Keratinocyte (primary cell): ENCODE results near the gene ZBTB21. TPM values are rescaled to one million over a fixed set of nuclear protein-coding genes. Genes with fewer than 3 reads are reported as not detected.

Source experiments
- DNase-seq: peaks from one replicate; pipeline ENCODE4 v3.0.0-alpha.2; 2011; ENCODE audit warnings: low read depth, missing footprints, low spot score
- FAIRE-seq: peaks from 2 replicates; lab custom pipeline; 2011; peaks lifted over from hg19 to GRCh38; lab: Jason Lieb, UNC
- H2AFZ ChIP-seq: 2 replicates; pipeline ENCODE4 v1.6.0; 2012; ENCODE audit warnings: low read length, control low read depth, inconsistent platforms; ENCODE audit not compliant: control insufficient read depth
- H3K27ac ChIP-seq: 2 replicates; pipeline ENCODE4 v1.5.1; 2011; ENCODE audit warnings: low read length; ENCODE audit not compliant: control insufficient read depth, insufficient read depth
- H3K27me3 ChIP-seq: 3 replicates; pipeline ENCODE4 v1.6.0; 2011; ENCODE audit warnings: low read length; ENCODE audit not compliant: control insufficient read depth, insufficient read depth; ENCODE audit errors: extremely low read depth
- H3K36me3 ChIP-seq, 2 experiments: 2 replicates in 1 of 2; 3 replicates in 1 of 2; pipeline ENCODE4 v1.5.1; 2011; ENCODE audit warnings: low read length in 2 of 2, mild to moderate bottlenecking in 1 of 2; ENCODE audit not compliant: control insufficient read depth in 2 of 2, insufficient read depth in 2 of 2; ENCODE audit errors: extremely low read depth in 1 of 2
- H3K4me1 ChIP-seq: 3 replicates; pipeline ENCODE4 v1.5.1; 2011; ENCODE audit warnings: low read length; ENCODE audit not compliant: control insufficient read depth, insufficient read depth; ENCODE audit errors: extremely low read depth
- H3K4me2 ChIP-seq: 3 replicates; pipeline ENCODE4 v1.6.0; 2011; ENCODE audit warnings: low read depth, low read length; ENCODE audit not compliant: control insufficient read depth, insufficient read depth; ENCODE audit errors: extremely low read depth
- H3K4me3 ChIP-seq, 3 experiments: fragments of 200-600 bp in 1 of 3; sonication (generic) in 1 of 3; 2 replicates in 2 of 3; 3 replicates in 1 of 3; pipeline ENCODE4 v1.5.1; 2011 to 2016; ENCODE audit warnings: low read length in 3 of 3, mild to moderate bottlenecking in 3 of 3, control low read depth in 2 of 3, inconsistent platforms in 1 of 3, low read depth in 1 of 3, mixed read lengths in 1 of 3, mixed run types in 1 of 3, moderate library complexity in 1 of 3; ENCODE audit not compliant: control insufficient read depth in 2 of 3, insufficient read depth in 2 of 3; ENCODE audit errors: extremely low read depth in 1 of 3
- H3K79me2 ChIP-seq: 2 replicates; pipeline ENCODE4 v1.6.0; 2012; ENCODE audit warnings: low read length; ENCODE audit not compliant: control insufficient read depth, insufficient read depth
- H3K9ac ChIP-seq: 3 replicates; pipeline ENCODE4 v1.6.0; 2011; ENCODE audit warnings: low read length; ENCODE audit not compliant: control insufficient read depth, insufficient read depth; ENCODE audit errors: extremely low read depth
- H3K9me1 ChIP-seq: 3 replicates; pipeline ENCODE4 v1.6.0; 2011; ENCODE audit warnings: low read length; ENCODE audit not compliant: control insufficient read depth, insufficient read depth; ENCODE audit errors: extremely low read depth
- H3K9me3 ChIP-seq: 2 replicates; pipeline ENCODE4 v1.5.1; 2012; ENCODE audit warnings: low read depth, low read length; ENCODE audit not compliant: control insufficient read depth
- H4K20me1 ChIP-seq: 3 replicates; pipeline ENCODE4 v1.6.0; 2011; ENCODE audit warnings: low read length; ENCODE audit not compliant: control insufficient read depth, insufficient read depth; ENCODE audit errors: extremely low read depth
- EZH2 ChIP-seq: IDR thresholded peaks from one replicate; pipeline ENCODE4 v1.6.1; 2012; ENCODE audit warnings: inconsistent platforms, mild to moderate bottlenecking, low read length, moderate library complexity
- dilution Hi-C: fragments of 300-500 bp; cut with MboI; formaldehyde crosslinking; loops from one replicate; pipeline ENCODE4 v1.7.0; 2020; ENCODE audit warnings: low sequenced_read_pairs; ENCODE audit not compliant: extremely low pct_ligation_motif_present
- polyA plus RNA-seq, 5 experiments: library from polyadenylated mRNA; depleted of rRNA in 3 of 5; stranded (reverse) in 3 of 5; stranded (forward) in 1 of 5; unstranded in 1 of 5; fragments of >200 nt; gene quantifications; 1 replicate in 1 of 5; 2 replicates in 3 of 5; 3 replicates in 1 of 5; pipeline versions ENCODE4 v1.2.1 to v1.2.3, GENCODE V29; 2011 to 2012; ENCODE audit warnings: missing spikeins in 2 of 5, low read depth in 1 of 5, low replicate concordance in 1 of 5
- TF ChIP-seq, protein P1 (sequence below), 3 experiments: IDR thresholded peaks in 1 of 3; conservative IDR thresholded peaks in 1 of 3; optimal IDR thresholded peaks in 1 of 3; 2 replicates in 2 of 3; 3 replicates in 1 of 3; pipeline versions ENCODE3 to v1.5.1; 2011; ENCODE audit warnings: low read length in 3 of 3, mild to moderate bottlenecking in 3 of 3, moderate library complexity in 2 of 3, control low read depth in 1 of 3, inconsistent platforms in 1 of 3; ENCODE audit not compliant: insufficient read depth in 2 of 3; ENCODE audit errors: extremely low read depth in 1 of 3

The ZBTB21 gene
- polyA plus RNA-seq, 1 donor (not counting 4 experiments of a cell fraction or from before 2014, with no cell fraction given), result 9.5 TPM

DNA sequence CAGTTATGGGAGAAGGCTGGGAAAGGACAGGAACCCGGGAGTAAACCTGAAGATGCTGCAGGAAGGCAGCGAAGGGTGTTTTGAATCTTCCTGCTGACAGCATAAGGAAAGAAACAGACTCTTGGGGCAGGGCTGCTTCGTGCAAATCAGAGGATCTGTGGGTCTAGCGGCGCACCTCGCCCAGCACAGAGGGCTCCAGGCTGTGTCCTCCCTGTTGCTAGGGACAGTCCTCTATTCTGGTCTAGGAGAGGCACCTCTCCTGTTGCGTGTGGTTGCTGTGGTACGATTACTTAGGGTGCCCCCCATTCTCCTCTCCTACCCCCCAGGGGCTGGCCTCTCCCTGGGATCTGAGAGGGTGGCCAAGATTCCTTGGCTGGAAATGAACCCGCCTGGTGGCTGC, 67.7 kb downstream of the ZBTB21 start:
- TF ChIP-seq EZH2, result no peak
- H3K27me3 ChIP-seq, result no peaks in the 10 kb centered on the region
- no peak overlapping the region for H3K4me2 ChIP-seq
- DNase-seq (no peak), FAIRE-seq (no peak)
- no peak overlapping the region for H3K27ac ChIP-seq
- no peak overlapping the region for H3K4me3 ChIP-seq
- no peaks in the 10 kb centered on the region for H3K9me3 ChIP-seq
- no peak overlapping the region for H3K9ac ChIP-seq
- H3K9me1 ChIP-seq, result no peaks in the 10 kb centered on the region
- peaks cover 9 to 13% of the 10 kb centered on the region in 2 experiments for H3K36me3 ChIP-seq
- H3K4me1 ChIP-seq, result no peaks in the 10 kb centered on the region
- peaks cover 2% of the 10 kb centered on the region for H4K20me1 ChIP-seq
- dilution Hi-C loops, result no loop called here
- peaks cover 77% of the 10 kb centered on the region for H3K79me2 ChIP-seq
- no peak overlapping the region for H2AFZ ChIP-seq

DNA sequence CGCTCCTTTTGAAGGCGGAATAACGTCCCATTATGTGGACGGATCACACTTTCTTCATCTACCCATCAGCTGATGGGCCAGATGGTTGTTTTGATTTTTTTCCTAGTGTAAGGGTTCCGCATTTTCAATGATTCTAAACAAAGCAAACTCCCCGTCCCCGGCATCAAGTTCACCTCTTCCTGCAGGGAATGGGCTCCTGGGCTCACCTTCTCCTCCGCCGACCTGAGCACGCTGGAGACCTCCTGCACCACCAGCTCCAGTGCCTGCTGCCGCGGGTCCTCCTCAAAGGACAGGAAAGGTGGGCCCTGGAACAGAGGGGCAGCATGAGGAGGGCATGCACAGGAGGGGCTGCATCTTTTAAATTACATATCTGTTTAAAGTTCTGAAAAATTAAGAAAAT, 68.2 kb downstream of the ZBTB21 start:
- TF ChIP-seq, protein P1, sequence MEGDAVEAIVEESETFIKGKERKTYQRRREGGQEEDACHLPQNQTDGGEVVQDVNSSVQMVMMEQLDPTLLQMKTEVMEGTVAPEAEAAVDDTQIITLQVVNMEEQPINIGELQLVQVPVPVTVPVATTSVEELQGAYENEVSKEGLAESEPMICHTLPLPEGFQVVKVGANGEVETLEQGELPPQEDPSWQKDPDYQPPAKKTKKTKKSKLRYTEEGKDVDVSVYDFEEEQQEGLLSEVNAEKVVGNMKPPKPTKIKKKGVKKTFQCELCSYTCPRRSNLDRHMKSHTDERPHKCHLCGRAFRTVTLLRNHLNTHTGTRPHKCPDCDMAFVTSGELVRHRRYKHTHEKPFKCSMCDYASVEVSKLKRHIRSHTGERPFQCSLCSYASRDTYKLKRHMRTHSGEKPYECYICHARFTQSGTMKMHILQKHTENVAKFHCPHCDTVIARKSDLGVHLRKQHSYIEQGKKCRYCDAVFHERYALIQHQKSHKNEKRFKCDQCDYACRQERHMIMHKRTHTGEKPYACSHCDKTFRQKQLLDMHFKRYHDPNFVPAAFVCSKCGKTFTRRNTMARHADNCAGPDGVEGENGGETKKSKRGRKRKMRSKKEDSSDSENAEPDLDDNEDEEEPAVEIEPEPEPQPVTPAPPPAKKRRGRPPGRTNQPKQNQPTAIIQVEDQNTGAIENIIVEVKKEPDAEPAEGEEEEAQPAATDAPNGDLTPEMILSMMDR (optimal IDR thresholded peaks at IDR 0.05 in 1 of 3, IDR thresholded peaks at IDR 0.05 in 1 of 3, conservative IDR thresholded peaks at IDR 0.05 in 1 of 3; ENCODE audit: extremely low read depth in 1 of 3, insufficient read depth in 2 of 3, low read length in 3 of 3), result no peak
- TF ChIP-seq EZH2, result no peak
- peaks cover 9 to 13% of the 10 kb centered on the region in 2 experiments for H3K36me3 ChIP-seq
- FAIRE-seq (no peak), DNase-seq (no peak)
- no peak overlapping the region for H3K9ac ChIP-seq
- dilution Hi-C loops, result no loop called here
- peaks cover 75% of the 10 kb centered on the region for H3K79me2 ChIP-seq
- peaks cover 2% of the 10 kb centered on the region for H4K20me1 ChIP-seq
- H3K4me3 ChIP-seq, result no peak overlapping the region
- H3K9me3 ChIP-seq, result no peaks in the 10 kb centered on the region
- H3K9me1 ChIP-seq, result no peaks in the 10 kb centered on the region
- H3K27me3 ChIP-seq, result no peaks in the 10 kb centered on the region
- H3K4me1 ChIP-seq, result no peaks in the 10 kb centered on the region
- no peak overlapping the region for H3K27ac ChIP-seq
- H3K4me2 ChIP-seq, result no peak overlapping the region
- H2AFZ ChIP-seq, result no peak overlapping the region

DNA sequence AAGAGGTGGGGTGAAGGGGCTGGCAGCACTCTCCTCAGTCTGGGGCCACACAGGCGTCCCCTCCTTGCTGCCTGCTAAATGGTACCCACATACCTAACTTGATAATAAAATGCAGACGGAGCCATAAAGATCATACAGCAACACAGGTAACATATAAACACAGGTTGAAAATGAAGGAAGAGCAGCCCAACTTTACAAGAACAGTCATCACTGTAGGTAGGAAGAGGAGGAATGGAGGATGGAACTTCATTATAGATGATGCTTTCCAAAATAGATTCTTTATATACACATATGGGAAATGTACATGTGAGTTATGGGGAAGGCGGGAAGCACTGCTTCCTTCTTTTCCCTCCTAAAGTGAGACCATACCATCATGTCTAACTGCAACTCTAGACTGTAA, 69.7 kb downstream of the ZBTB21 start:
- Histone ChIP-seq H2AFZ (no peak overlapping the region), H3K9me3 (no peaks in the 10 kb centered on the region), H3K9me1 (no peaks in the 10 kb centered on the region), H3K9ac (no peak overlapping the region), H3K4me3 (no peak overlapping the region), H3K27ac (no peak overlapping the region), H3K79me2 (peaks cover 68% of the 10 kb centered on the region), H3K4me1 (no peaks in the 10 kb centered on the region), H4K20me1 (peaks cover 2% of the 10 kb centered on the region), H3K4me2 (no peak overlapping the region), H3K36me3 (peaks cover 9 to 13% of the 10 kb centered on the region in 2 experiments), H3K27me3 (no peaks in the 10 kb centered on the region)
- no peak for FAIRE-seq
- DNase-seq, result no peak
- dilution Hi-C loops, result no loop called here
- TF ChIP-seq, protein P1 (optimal IDR thresholded peaks at IDR 0.05 in 1 of 3, IDR thresholded peaks at IDR 0.05 in 1 of 3, conservative IDR thresholded peaks at IDR 0.05 in 1 of 3; ENCODE audit: extremely low read depth in 1 of 3, insufficient read depth in 2 of 3, low read length in 3 of 3), result no peak
- TF ChIP-seq EZH2, result no peak
